ENCODE measurements around the gene SMG1. TPM values are rescaled to one million over a fixed set of nuclear protein-coding genes. Genes with fewer than 3 reads are reported as not detected.

SMG1 gene
- total and polyA plus RNA-seq, 12 donors = 11.7 to 58.2 (median 50.2) TPM

- peaks cover 0 to 79% (median 60%) of the 10 kb centered on the region in 9 donors for H3K36me3 ChIP-seq
- peaks cover 0 to 57% (median 47%) of the 10 kb centered on the region in 9 donors for H3K4me1 ChIP-seq
Measured at GRCh38 chr16:18788828-18789514, 137.2 kb downstream of the SMG1 start.

GRCh38 chr16:18784917-18785623 is 141.1 kb downstream of the SMG1 start:
- H3K9me3 ChIP-seq = no peaks in the 10 kb centered on the region
- intact Hi-C loops (cut with DNase I) = no loop called here
- H3K27ac ChIP-seq = no peak overlapping the region
- peaks cover 0 to 68% (median 56%) of the 10 kb centered on the region in 9 donors for H3K36me3 ChIP-seq
- no peak for ATAC-seq
- H3K27me3 ChIP-seq = no peaks in the 10 kb centered on the region
- peaks cover 0 to 59% (median 47%) of the 10 kb centered on the region in 9 donors for H3K4me1 ChIP-seq
- no peak for DNase-seq
- TF ChIP-seq CTCF (IDR thresholded peaks at IDR 0.05) = no peak
- H3K4me3 ChIP-seq = no peak overlapping the region
- 60 to 64% methylated on average over 8 of the region's 8 CpGs for WGBS, 2 donors

More at GRCh38 chr16:18788828-18789514, 137.2 kb downstream of the SMG1 start:
- DNase-seq (no peak), ATAC-seq (no peak)
- Histone ChIP-seq H3K27me3 (no peaks in the 10 kb centered on the region), H3K9me3 (no peaks in the 10 kb centered on the region), H3K4me3 (peak overlapping the region; percentile 73 to 97 (median 88)), H3K27ac (peak overlapping the region in 8 of 10 donors; percentile 77 to 91 (median 84))
- TF ChIP-seq CTCF (IDR thresholded peaks at IDR 0.05) = no peak
- intact Hi-C loops (cut with DNase I) = no loop called here
- 8 to 9% methylated on average over 20 of the region's 20 CpGs for WGBS, 2 donors

- no peak overlapping the region for H3K4me3 ChIP-seq
- H3K9me3 ChIP-seq = no peaks in the 10 kb centered on the region
- ATAC-seq = no peak
- TF ChIP-seq CTCF (IDR thresholded peaks at IDR 0.05) = no peak
- no peaks in the 10 kb centered on the region for H3K27me3 ChIP-seq
- H3K27ac ChIP-seq = no peak overlapping the region
- peaks cover 0 to 65% (median 55%) of the 10 kb centered on the region in 9 donors for H3K36me3 ChIP-seq
- intact Hi-C loops (cut with DNase I) = no loop called here
- 78 to 84% methylated on average over 17 of the region's 17 CpGs for WGBS, 2 donors
- no peak for DNase-seq
- peaks cover 0 to 52% (median 41%) of the 10 kb centered on the region in 9 donors for H3K4me1 ChIP-seq
Measured at GRCh38 chr16:18783430-18784341, 142.5 kb downstream of the SMG1 start.

Measured in heart right ventricle (tissue), 16 donors.